Right lobe of liver (tissue), 4 donors: ENCODE data around the gene RGMB.

Experiments used
- POLR2A ChIP-seq: fragments of 450-650 bp; IDR thresholded peaks from one replicate; pipeline ENCODE4 v1.6.1; 2017; ENCODE audit warnings: antibody characterized with exemption, mild to moderate bottlenecking
- TF ChIP-seq, protein P1 (sequence below), 4 donors: fragments of 200-600 bp in 3 of 4; fragments of 450-650 bp in 1 of 4; IDR thresholded peaks; one replicate each; pipeline versions ENCODE4 v1.5.1 to v1.8.0; 2016 to 2022; ENCODE audit warnings: antibody characterized with exemption in 4 of 4, mild to moderate bottlenecking in 2 of 4
- donor health status: DM: no; HTN: no; CAD: no.
- donor health status: DM: no; HTN: no; CAD: no.
- donor health status: DM: no; HTN: yes; CAD: no.

DNA sequence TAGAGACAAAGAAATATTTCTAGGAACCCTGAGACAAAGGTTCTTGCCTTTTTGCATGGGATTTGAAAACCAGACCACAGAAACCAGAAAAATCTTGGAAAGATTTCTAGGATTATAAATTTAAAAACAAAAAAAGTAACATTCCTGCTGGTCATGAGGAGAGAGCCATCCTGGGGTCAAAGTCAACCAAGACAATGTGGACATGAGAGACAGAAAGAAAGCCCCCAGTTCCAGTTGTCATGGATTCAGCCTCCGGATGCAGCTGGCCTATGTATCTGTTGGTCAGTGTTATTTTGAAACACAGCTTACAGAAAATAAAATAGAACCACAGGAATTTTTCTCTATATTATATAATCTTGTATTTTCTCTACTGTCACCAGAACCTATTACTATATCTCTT lies 24.4 kb upstream of the RGMB start:
- TF ChIP-seq POLR2A, result no peak
- TF ChIP-seq, protein P1, sequence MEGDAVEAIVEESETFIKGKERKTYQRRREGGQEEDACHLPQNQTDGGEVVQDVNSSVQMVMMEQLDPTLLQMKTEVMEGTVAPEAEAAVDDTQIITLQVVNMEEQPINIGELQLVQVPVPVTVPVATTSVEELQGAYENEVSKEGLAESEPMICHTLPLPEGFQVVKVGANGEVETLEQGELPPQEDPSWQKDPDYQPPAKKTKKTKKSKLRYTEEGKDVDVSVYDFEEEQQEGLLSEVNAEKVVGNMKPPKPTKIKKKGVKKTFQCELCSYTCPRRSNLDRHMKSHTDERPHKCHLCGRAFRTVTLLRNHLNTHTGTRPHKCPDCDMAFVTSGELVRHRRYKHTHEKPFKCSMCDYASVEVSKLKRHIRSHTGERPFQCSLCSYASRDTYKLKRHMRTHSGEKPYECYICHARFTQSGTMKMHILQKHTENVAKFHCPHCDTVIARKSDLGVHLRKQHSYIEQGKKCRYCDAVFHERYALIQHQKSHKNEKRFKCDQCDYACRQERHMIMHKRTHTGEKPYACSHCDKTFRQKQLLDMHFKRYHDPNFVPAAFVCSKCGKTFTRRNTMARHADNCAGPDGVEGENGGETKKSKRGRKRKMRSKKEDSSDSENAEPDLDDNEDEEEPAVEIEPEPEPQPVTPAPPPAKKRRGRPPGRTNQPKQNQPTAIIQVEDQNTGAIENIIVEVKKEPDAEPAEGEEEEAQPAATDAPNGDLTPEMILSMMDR (IDR thresholded peaks at IDR 0.05), result no peak
